Retinal pigment epithelial cell (primary cell): ENCODE measurements around the gene SEPTIN2.

ENCODE experiments used
- DNase-seq: peaks from one replicate; pipeline ENCODE4 v3.0.0-alpha.2; 2010; ENCODE audit warnings: low read depth
- H3K4me3 ChIP-seq: 2 replicates; pipeline ENCODE4 v1.5.1; 2011; ENCODE audit warnings: mild to moderate bottlenecking, low read length, control low read depth, moderate library complexity
- TF ChIP-seq, protein P1 (sequence below): conservative IDR thresholded peaks from 2 replicates; pipeline ENCODE4 v1.5.1; 2011; ENCODE audit warnings: low read depth, low read length, control low read depth, inconsistent platforms

Gene SEPTIN2

GRCh38 chr2:241358470-241358869, 42.7 kb downstream of the SEPTIN2 start:
- no peak overlapping the region for H3K4me3 ChIP-seq
- no peak for DNase-seq
- TF ChIP-seq, protein P1, sequence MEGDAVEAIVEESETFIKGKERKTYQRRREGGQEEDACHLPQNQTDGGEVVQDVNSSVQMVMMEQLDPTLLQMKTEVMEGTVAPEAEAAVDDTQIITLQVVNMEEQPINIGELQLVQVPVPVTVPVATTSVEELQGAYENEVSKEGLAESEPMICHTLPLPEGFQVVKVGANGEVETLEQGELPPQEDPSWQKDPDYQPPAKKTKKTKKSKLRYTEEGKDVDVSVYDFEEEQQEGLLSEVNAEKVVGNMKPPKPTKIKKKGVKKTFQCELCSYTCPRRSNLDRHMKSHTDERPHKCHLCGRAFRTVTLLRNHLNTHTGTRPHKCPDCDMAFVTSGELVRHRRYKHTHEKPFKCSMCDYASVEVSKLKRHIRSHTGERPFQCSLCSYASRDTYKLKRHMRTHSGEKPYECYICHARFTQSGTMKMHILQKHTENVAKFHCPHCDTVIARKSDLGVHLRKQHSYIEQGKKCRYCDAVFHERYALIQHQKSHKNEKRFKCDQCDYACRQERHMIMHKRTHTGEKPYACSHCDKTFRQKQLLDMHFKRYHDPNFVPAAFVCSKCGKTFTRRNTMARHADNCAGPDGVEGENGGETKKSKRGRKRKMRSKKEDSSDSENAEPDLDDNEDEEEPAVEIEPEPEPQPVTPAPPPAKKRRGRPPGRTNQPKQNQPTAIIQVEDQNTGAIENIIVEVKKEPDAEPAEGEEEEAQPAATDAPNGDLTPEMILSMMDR = no peak

DNA sequence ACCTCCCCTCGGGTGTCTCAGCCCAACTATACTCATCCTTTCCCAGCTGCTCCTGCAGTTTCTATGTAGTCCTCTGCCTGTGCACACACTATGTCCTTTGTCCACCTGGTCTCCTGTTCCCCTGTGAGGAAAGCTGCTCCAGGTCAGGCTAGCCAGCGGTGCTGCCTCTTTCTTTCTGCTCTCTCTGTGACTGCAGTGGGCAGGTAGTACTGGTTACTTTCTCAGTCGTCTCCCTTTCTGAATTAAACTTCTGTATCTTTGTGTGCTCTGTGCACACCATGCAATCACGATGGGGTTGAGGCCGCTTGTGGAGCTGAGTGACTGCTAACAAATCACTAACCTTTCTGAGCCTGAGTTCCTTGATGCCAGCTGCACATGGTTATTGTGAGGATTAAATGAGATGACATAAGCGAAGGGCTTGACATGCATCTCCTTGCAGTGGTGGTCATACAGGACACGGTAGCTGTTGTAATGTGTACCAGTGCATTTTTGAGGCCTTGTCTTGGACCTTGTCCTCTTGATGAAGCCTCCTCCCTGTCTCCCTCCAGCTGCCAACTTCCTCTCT, 43.8 kb downstream of the SEPTIN2 start:
- TF ChIP-seq, protein P1 = no peak
- no peak for DNase-seq
- H3K4me3 ChIP-seq = no peak overlapping the region

DNA sequence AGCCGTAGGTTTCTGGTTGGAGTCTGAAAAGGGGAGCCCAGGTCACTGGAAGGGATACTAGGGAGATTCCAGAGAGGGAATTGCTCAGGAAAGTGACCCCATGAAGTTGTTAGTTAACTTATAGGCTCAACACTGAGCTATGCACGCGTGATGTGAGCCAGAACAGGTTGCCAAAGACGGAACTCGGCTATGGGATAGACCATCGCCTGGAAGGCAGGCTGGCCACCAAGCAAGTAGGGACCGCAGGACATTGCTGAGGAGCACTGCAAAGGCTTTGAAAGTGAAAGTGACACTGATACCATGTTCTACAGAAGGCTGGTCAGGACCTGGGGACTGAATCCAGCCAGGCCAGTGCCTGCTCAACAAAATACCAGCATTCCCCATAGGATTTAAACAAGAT, 47.7 kb downstream of the SEPTIN2 start:
- H3K4me3 ChIP-seq = no peak overlapping the region
- TF ChIP-seq, protein P1 = no peak
- no peak for DNase-seq

DNA sequence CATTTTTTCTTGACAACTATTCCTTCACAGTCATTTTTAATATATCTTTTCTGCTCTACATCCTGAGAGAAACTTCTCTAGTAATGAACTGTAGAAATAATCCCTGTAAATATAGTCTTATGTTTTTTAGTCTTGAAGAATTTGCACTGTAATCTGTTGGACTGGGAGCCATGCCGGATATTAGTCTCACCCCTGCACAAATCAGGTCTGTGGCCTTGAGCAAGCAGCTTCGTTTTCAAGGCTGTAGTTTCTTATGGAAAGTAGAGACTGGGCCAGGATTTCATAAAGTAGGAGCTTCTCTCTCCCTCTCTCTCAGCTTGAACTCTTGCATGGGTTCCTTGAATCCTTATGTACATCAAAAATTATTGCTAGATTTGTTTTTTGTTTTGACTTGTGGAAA, 49.1 kb downstream of the SEPTIN2 start:
- TF ChIP-seq, protein P1 = no peak
- DNase-seq = no peak
- no peak overlapping the region for H3K4me3 ChIP-seq

DNA sequence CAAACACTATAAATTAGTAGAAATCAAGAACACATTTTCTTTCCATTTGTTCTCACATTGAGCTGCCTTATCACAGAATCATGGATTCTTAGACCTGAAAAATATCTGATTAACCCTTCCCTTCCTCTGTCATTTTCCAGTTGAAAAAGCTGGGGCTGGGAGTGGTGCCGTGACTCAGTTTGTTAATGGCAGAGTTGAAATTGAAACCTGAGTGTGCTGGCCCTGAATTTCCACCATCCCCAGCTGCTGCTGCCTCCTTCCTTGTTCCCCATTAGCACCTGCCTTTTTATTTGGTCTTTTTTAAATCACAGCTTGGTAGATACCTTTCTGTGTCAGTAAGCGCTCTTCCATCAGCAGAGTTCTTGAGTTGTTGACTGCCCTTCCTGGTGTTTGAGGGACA, 51.0 kb downstream of the SEPTIN2 start:
- no peak for DNase-seq
- no peak overlapping the region for H3K4me3 ChIP-seq
- TF ChIP-seq, protein P1 = no peak

- TF ChIP-seq, protein P1 = no peak
- DNase-seq = no peak
- H3K4me3 ChIP-seq = no peak overlapping the region
Observed at GRCh38 chr2:241368643-241369042, 52.9 kb downstream of the SEPTIN2 start.

DNA sequence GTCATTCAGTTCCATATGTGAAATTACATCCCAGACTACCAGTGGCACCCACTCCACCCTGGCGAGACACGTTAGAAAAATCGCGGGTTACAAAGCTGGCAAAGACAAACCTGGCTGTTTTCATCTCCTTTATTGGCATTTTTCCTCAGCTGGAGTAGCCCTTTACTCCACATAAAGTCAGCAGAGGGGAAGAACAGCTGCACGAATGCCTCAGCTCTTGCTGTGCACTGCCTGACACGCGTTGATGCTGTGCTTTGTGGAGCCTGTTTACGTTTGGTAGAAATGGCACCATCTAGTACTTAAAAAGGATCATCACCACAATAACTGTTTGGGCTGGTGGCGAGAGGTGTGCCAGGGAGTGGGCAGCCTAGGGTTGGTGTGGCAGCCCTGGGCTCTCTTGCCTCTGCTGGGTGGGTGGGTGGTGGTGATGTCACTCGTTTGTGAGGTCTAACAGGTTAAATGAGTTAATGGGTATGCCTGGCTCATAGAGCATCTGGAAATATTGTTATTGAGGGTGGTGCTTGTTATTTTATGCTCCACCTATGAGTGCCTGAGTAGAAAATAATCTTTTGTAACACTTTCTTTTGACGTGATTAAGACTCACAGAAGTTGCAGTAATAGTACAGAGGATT, 56.8 kb downstream of the SEPTIN2 start:
- DNase-seq = no peak
- H3K4me3 ChIP-seq = no peak overlapping the region
- TF ChIP-seq, protein P1 = no peak
